BJ (cell line): ENCODE results near the gene IFI6. TPM values are rescaled to one million over a fixed set of nuclear protein-coding genes. Genes with fewer than 3 reads are reported as not detected.
A peak's percentile ranks its signal among the peaks of the same experiment; 100 is the strongest.

Source experiments
- CTCF ChIA-PET: fragments of 350-600 bp; formaldehyde crosslinking; extraction: SDS; loops from one replicate; lab custom pipeline; 2021; ENCODE audit warnings: antibody characterized with exemption, inconsistent platforms; lab: Yijun Ruan, JAX
- POLR2A ChIA-PET: fragments of 300-600 bp; sonication (Branson Sonifier 250); formaldehyde crosslinking; extraction: SDS; loops from one replicate; lab custom pipeline; 2021; ENCODE audit warnings: antibody characterized with exemption; lab: Charles Lee
- DNase-seq: peaks from one replicate; pipeline ENCODE4 v3.0.0-alpha.2; 2011; ENCODE audit warnings: low read depth
- H3K27me3 ChIP-seq: 2 replicates; pipeline ENCODE4 v1.6.0; 2011; ENCODE audit warnings: low read length; ENCODE audit not compliant: control insufficient read depth, insufficient read depth
- H3K36me3 ChIP-seq: 2 replicates; pipeline ENCODE4 v1.5.1; 2011; ENCODE audit warnings: low read length; ENCODE audit not compliant: control insufficient read depth, insufficient read depth
- H3K4me3 ChIP-seq: 2 replicates; pipeline ENCODE4 v1.5.1; 2011; ENCODE audit warnings: low read depth, mild to moderate bottlenecking, control low read depth, low read length
- polyA plus RNA-seq: library from polyadenylated mRNA; depleted of rRNA; stranded (reverse); fragments of >200 nt; gene quantifications from 2 replicates; pipeline ENCODE4 v1.2.3, GENCODE V29; 2011
- TF ChIP-seq, protein P1 (sequence below): IDR thresholded peaks from 2 replicates; pipeline ENCODE4 v1.5.1; 2011; ENCODE audit warnings: low read depth, mild to moderate bottlenecking, control low read depth, inconsistent platforms, low read length, moderate library complexity; ENCODE audit not compliant: insufficient read depth

IFI6 gene
- polyA plus RNA-seq, 1 experiment = 68.0 TPM

DNA sequence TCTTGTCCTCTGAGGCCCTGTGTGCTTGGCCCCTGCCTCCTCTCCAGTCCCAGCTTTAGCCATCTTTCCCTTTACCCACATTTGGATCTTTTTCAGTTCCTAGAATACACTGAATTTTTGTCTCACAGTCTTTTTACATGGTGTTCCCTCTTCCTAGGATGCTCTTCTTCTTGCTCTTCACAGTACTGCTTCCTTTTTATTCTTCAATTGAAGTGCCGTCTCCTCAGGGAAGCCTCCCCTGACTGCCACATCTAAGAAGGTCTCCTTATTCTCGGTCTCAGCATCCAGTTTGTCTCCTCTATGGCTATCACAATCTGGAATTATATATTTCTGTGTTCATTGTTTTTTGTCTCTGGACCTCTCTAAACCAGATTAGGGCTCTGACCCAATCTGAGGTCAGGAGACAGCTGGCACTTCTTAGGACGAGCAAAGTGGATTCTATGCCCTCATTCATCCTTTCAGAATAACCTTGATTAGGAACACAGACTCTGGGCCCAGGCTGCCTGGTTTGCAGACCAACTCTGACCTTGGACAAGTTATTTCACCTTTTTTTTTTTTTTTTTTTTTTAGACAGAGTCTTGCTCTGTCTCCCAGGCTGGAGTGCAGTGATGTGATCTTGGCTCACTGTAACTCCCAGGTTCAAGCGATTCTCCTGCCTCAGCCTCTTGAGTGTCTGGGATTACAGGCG is 33.8 kb downstream of the IFI6 start:
- CTCF ChIA-PET = interaction anchor here (2.0 kb wide), 1 partner anchor 25 kb away, joined by 5 read pairs; no protein-coding TSS in a partner anchor
- POLR2A ChIA-PET = no interaction called here
- peaks cover 4% of the 10 kb centered on the region; the same call in 1 of the 2 replicates for H3K27me3 ChIP-seq
- DNase-seq = no peak
- TF ChIP-seq, protein P1, sequence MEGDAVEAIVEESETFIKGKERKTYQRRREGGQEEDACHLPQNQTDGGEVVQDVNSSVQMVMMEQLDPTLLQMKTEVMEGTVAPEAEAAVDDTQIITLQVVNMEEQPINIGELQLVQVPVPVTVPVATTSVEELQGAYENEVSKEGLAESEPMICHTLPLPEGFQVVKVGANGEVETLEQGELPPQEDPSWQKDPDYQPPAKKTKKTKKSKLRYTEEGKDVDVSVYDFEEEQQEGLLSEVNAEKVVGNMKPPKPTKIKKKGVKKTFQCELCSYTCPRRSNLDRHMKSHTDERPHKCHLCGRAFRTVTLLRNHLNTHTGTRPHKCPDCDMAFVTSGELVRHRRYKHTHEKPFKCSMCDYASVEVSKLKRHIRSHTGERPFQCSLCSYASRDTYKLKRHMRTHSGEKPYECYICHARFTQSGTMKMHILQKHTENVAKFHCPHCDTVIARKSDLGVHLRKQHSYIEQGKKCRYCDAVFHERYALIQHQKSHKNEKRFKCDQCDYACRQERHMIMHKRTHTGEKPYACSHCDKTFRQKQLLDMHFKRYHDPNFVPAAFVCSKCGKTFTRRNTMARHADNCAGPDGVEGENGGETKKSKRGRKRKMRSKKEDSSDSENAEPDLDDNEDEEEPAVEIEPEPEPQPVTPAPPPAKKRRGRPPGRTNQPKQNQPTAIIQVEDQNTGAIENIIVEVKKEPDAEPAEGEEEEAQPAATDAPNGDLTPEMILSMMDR = no peak
- no peaks in the 10 kb centered on the region for H3K36me3 ChIP-seq
- H3K4me3 ChIP-seq = no peak overlapping the region

DNA sequence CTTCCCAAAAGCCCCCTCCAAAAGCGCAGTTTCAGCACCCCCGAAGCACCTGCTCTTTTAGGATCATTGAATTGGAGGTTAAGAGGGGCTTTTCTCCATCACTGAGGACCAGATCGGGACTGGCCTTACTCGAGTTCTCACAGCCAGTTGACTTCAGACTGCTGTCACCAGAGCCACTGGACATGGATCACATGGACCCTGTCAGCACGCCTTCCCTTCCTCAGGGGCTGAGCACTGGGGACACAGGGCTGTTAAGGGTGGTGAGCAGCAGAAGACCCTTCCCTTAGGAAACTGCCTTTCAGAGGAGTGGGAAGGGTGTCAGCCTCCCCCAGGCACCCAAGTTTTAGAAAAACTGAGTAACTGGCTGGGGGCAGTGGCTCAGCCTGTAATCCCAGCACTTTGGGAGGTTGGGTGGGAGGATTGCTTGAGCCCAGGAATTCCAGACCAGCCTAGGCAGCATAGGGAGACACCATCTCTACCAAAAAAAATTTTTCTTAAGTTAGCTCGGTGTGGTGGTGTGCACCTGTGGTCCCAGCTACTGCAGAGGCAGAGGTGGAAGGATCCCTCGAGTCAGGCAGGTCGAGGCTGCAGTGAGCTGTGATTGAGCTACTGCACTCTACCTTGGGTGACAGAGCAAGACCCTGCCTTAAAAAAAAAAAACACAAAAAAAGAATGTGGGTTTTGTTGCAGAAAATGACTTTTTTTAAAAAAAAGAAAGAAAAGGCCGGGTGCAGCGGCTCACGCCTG is 36.4 kb downstream of the IFI6 start:
- TF ChIP-seq, protein P1 = no peak
- Histone ChIP-seq H3K36me3 (no peaks in the 10 kb centered on the region), H3K27me3 (peaks cover 4% of the 10 kb centered on the region; the same call in 1 of the 2 replicates), H3K4me3 (no peak overlapping the region)
- POLR2A ChIA-PET = no interaction called here
- no peak for DNase-seq
- CTCF ChIA-PET = no interaction called here

DNA sequence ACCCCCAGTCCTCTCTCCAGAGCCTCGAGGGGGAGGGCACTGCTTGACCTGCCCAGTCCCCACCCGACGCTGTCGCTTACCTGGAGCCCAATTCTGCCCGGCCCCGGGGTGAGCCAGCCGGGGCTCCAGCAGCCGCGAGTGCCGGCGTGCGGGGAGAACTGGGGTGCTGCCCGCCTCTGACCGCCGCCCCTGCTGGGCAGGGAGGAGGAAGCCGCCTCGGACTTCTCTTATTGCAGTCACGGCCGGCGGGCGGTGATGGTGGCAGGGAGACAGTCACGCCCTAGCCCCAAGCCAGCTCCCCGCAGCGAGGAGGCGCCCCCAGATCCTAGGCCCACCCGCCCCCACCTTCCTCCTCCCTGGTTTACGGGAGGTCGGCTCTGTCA is 37.0 kb downstream of the IFI6 start, which contains the start of gene FGR:
Gene FGR, minus strand, starts transcription at position 201 of the 383 bp plus-strand sequence. CDS start 11,269 bp downstream, outside the sequence.
- Histone ChIP-seq H3K36me3 (no peaks in the 10 kb centered on the region), H3K4me3 (peak within 1 kb of the TSS; percentile 33), H3K27me3 (peaks cover 4% of the 10 kb centered on the region; the same call in 1 of the 2 replicates)
- TF ChIP-seq, protein P1 = no peak
- POLR2A ChIA-PET = no interaction called here
- DNase-seq = no peak
- CTCF ChIA-PET = no interaction called here

DNA sequence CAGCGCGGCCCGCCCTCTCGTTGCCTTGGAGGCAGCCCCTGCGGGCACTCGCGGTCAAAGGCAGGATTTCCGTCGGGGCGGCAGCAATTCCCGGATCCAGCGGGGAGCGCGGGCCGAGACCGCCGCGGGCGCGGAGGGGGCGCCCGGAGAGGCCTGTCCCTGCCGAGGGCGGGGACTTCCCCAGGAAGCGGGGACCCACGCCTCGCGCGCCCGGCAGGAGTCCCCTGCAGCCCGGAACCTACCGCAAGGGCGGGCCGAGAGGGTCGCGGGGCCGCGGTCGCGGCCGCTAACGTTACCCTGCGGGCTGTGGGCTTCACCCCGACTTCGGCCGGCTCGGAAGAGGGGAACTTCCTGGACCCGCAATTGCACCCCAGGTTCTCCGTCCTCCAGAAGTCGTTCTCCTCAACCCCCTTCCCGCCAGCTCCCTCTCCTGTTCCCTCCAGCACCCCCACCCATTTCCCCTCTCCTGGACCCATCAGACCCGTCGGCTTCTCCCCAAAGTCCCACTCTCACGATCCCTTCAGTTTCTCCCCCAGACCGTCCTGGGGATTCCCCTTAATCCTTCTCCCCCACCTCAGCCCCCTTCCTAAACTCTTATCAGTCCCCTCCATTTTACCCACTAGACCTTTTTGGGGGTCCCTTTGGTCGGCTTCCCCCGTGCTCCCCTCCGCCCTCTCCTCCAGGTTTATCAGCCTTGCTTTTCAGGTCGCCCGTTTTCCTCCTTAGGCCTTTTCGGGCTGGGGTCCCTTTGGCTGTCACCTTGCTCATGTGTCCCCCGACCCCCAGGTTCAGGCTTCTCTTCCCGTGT is 37.6 kb downstream of the IFI6 start:
- POLR2A ChIA-PET = no interaction called here
- peak overlapping the region; percentile 33 for H3K4me3 ChIP-seq

More for the DNA sequence above, 37.6 kb downstream of the IFI6 start:
- CTCF ChIA-PET = interaction anchor here (1.2 to 1.8 kb wide), 2 partner anchors 10 to 35 kb away, joined by 3 to 6 read pairs; no protein-coding TSS in a partner anchor
- Histone ChIP-seq H3K36me3 (no peaks in the 10 kb centered on the region), H3K27me3 (peaks cover 4% of the 10 kb centered on the region; the same call in 1 of the 2 replicates)
- no peak for DNase-seq
- TF ChIP-seq, protein P1 = no peak
